ENCODE data around the gene TANC1. TPM values are rescaled to one million over a fixed set of nuclear protein-coding genes. Genes with fewer than 3 reads are reported as not detected.
"Not testable (repeated sequence)": the region's sequence is repeated elsewhere in the genome, so short reads cannot be mapped to it uniquely, and the experiment has no call there.

The TANC1 gene
- total RNA-seq, 1 experiment from 2014 or later, result 14.9 TPM

- DNase-seq (ENCODE audit: extremely low read depth, low read depth), result no peak
Measured at GRCh38 chr2:159082119-159082518, 113.7 kb downstream of the TANC1 start.

GRCh38 chr2:159084384-159085370, 116.2 kb downstream of the TANC1 start:
- DNase-seq (ENCODE audit: extremely low read depth, low read depth), result no peak

- DNase-seq (ENCODE audit: extremely low read depth, low read depth), result no peak
Measured at GRCh38 chr2:159086342-159086741, 117.9 kb downstream of the TANC1 start.

GRCh38 chr2:159086826-159087225, 118.4 kb downstream of the TANC1 start:
- DNase-seq (ENCODE audit: extremely low read depth, low read depth), result no peak

- DNase-seq (ENCODE audit: extremely low read depth, low read depth), result no peak
Measured at GRCh38 chr2:159088906-159089305, 120.5 kb downstream of the TANC1 start.

- DNase-seq (ENCODE audit: extremely low read depth, low read depth), result no peak
Measured at GRCh38 chr2:159089543-159089942, 121.1 kb downstream of the TANC1 start.

- DNase-seq (ENCODE audit: extremely low read depth, low read depth), result no peak
Measured at GRCh38 chr2:159090514-159091201, 122.2 kb downstream of the TANC1 start.

- no peak for DNase-seq (ENCODE audit: extremely low read depth, low read depth)
Measured at GRCh38 chr2:159091381-159091780, 122.9 kb downstream of the TANC1 start.

- DNase-seq (ENCODE audit: extremely low read depth, low read depth), result peak; percentile 33
Measured at GRCh38 chr2:159091976-159092375, 123.5 kb downstream of the TANC1 start.

- peak; percentile 43 for DNase-seq (ENCODE audit: extremely low read depth, low read depth)
Measured at GRCh38 chr2:159093497-159093896, 125.1 kb downstream of the TANC1 start.

GRCh38 chr2:159094173-159094737, 125.8 kb downstream of the TANC1 start:
- no peak for DNase-seq (ENCODE audit: extremely low read depth, low read depth)

- no peak for DNase-seq (ENCODE audit: extremely low read depth, low read depth)
Measured at GRCh38 chr2:159095813-159096212, 127.4 kb downstream of the TANC1 start.

GRCh38 chr2:159096302-159096855, 127.9 kb downstream of the TANC1 start:
- not testable (repeated sequence) for DNase-seq (ENCODE audit: extremely low read depth, low read depth)

GRCh38 chr2:159096901-159097300, 128.5 kb downstream of the TANC1 start:
- no peak for DNase-seq (ENCODE audit: extremely low read depth, low read depth)

GRCh38 chr2:159098361-159098760, 129.9 kb downstream of the TANC1 start:
- peak; percentile 85 for DNase-seq (ENCODE audit: extremely low read depth, low read depth)

GRCh38 chr2:159098921-159099411, 130.5 kb downstream of the TANC1 start:
- DNase-seq (ENCODE audit: extremely low read depth, low read depth), result peak; percentile 44

- DNase-seq (ENCODE audit: extremely low read depth, low read depth), result no peak
Measured at GRCh38 chr2:159101755-159102489, 133.5 kb downstream of the TANC1 start.

GRCh38 chr2:159103411-159103810, 135.0 kb downstream of the TANC1 start:
- DNase-seq (ENCODE audit: extremely low read depth, low read depth), result no peak

GRCh38 chr2:159106109-159106508, 137.7 kb downstream of the TANC1 start:
- DNase-seq (ENCODE audit: extremely low read depth, low read depth), result no peak

Measured in NCI-H460 (cell line).